H9 (cell line): ENCODE measurements around the gene COQ8B. TPM values are rescaled to one million over a fixed set of nuclear protein-coding genes. Genes with fewer than 3 reads are reported as not detected.

Experiments used
- DNase-seq: peaks from one replicate; pipeline ENCODE4 v3.0.0-alpha.2; 2017
- H2AFZ ChIP-seq: one replicate; pipeline ENCODE4 v1.6.1; 2013; ENCODE audit warnings: mild to moderate bottlenecking, low read length, control low read depth, moderate library complexity
- H2AK5ac ChIP-seq: 2 replicates; pipeline ENCODE4 v1.6.1; 2013; ENCODE audit warnings: low read length, control low read depth, mixed read lengths; ENCODE audit not compliant: insufficient read length
- H2BK120ac ChIP-seq: one replicate; pipeline ENCODE4 v1.6.1; 2013; ENCODE audit warnings: low read depth, mild to moderate bottlenecking, low read length, control low read depth, inconsistent platforms; ENCODE audit not compliant: poor library complexity, severe bottlenecking
- H2BK12ac ChIP-seq: 2 replicates; pipeline ENCODE4 v1.6.1; 2013; ENCODE audit warnings: low read length, control low read depth, mixed read lengths, low read depth; ENCODE audit not compliant: insufficient read length
- H2BK15ac ChIP-seq: 2 replicates; pipeline ENCODE4 v1.6.1; 2013; ENCODE audit warnings: low read depth, low read length, control low read depth
- H2BK20ac ChIP-seq: one replicate; pipeline ENCODE4 v1.6.1; 2013; ENCODE audit warnings: low read depth, mild to moderate bottlenecking, low read length, control low read depth, inconsistent platforms; ENCODE audit not compliant: poor library complexity, severe bottlenecking
- H2BK5ac ChIP-seq: 2 replicates; pipeline ENCODE4 v1.6.1; 2013; ENCODE audit warnings: low read length, control low read depth, mixed read lengths; ENCODE audit not compliant: insufficient read length
- H3K14ac ChIP-seq: 2 replicates; pipeline ENCODE4 v1.6.1; 2013; ENCODE audit warnings: low read length, control low read depth; ENCODE audit not compliant: insufficient read depth
- H3K18ac ChIP-seq: 2 replicates; pipeline ENCODE4 v1.6.1; 2013; ENCODE audit warnings: low read depth, mild to moderate bottlenecking, mixed read lengths, low read length, control low read depth; ENCODE audit not compliant: insufficient read length
- H3K23ac ChIP-seq: 2 replicates; pipeline ENCODE4 v1.6.1; 2013; ENCODE audit warnings: low read length, control low read depth, mixed read lengths, low read depth; ENCODE audit not compliant: insufficient read length
- H3K23me2 ChIP-seq: 2 replicates; pipeline ENCODE4 v1.6.1; 2013; ENCODE audit warnings: low read depth, mild to moderate bottlenecking, mixed read lengths, low read length, control low read depth; ENCODE audit not compliant: insufficient read length, poor library complexity, severe bottlenecking
- H3K27ac ChIP-seq: 2 replicates; pipeline ENCODE4 v1.5.1; 2013; ENCODE audit warnings: low read length, control low read depth, mixed read lengths, low read depth; ENCODE audit not compliant: insufficient read length
- H3K27me3 ChIP-seq: 2 replicates; pipeline ENCODE4 v1.6.1; 2013; ENCODE audit warnings: low read length, control low read depth, inconsistent platforms; ENCODE audit not compliant: insufficient read depth
- H3K4ac ChIP-seq: 2 replicates; pipeline ENCODE4 v1.6.1; 2013; ENCODE audit warnings: low read depth, mild to moderate bottlenecking, control low read depth, inconsistent platforms, low read length, moderate library complexity
- H3K4me1 ChIP-seq: 2 replicates; pipeline ENCODE4 v1.6.1; 2013; ENCODE audit warnings: low read length, control low read depth, inconsistent platforms; ENCODE audit not compliant: insufficient read depth
- H3K4me2 ChIP-seq: 2 replicates; pipeline ENCODE4 v1.6.1; 2013; ENCODE audit warnings: low read length, control low read depth, mixed read lengths; ENCODE audit not compliant: insufficient read length, insufficient read depth
- H3K56ac ChIP-seq: 2 replicates; pipeline ENCODE4 v1.6.1; 2013; ENCODE audit warnings: low read depth, mild to moderate bottlenecking, mixed read lengths, low read length, control low read depth; ENCODE audit not compliant: insufficient read length
- H3K79me1 ChIP-seq: 2 replicates; pipeline ENCODE4 v1.6.1; 2013; ENCODE audit warnings: low read depth, mild to moderate bottlenecking, moderate library complexity, low read length, control low read depth, inconsistent platforms; ENCODE audit not compliant: insufficient read depth, poor library complexity, severe bottlenecking
- H3K79me2 ChIP-seq: 2 replicates; pipeline ENCODE4 v1.6.1; 2013; ENCODE audit warnings: low read length, control low read depth, inconsistent platforms; ENCODE audit not compliant: insufficient read depth
- H3K9ac ChIP-seq: 2 replicates; pipeline ENCODE4 v1.6.1; 2013; ENCODE audit warnings: low read length, control low read depth, mixed read lengths; ENCODE audit not compliant: insufficient read length; ENCODE audit errors: extremely low read depth
- H3K9me3 ChIP-seq: one replicate; pipeline ENCODE4 v1.6.1; 2013; ENCODE audit warnings: low read depth, low read length, inconsistent platforms; ENCODE audit not compliant: control insufficient read depth
- H3T11ph ChIP-seq: one replicate; pipeline ENCODE4 v1.6.1; 2013; ENCODE audit warnings: mild to moderate bottlenecking, low read length, control low read depth, inconsistent platforms
- H4K20me1 ChIP-seq: one replicate; pipeline ENCODE4 v1.6.1; 2013; ENCODE audit not compliant: control insufficient read depth, insufficient read length, insufficient read depth
- H4K5ac ChIP-seq: 2 replicates; pipeline ENCODE4 v1.6.1; 2013; ENCODE audit warnings: low read depth, mild to moderate bottlenecking, mixed read lengths, low read length, control low read depth; ENCODE audit not compliant: insufficient read length
- H4K8ac ChIP-seq: replicated peaks from 2 replicates; pipeline ENCODE4 v1.6.1; 2013; ENCODE audit warnings: low read length, control low read depth, mixed read lengths, low read depth; ENCODE audit not compliant: insufficient read length
- H4K91ac ChIP-seq: 2 replicates; pipeline ENCODE4 v1.6.1; 2013; ENCODE audit warnings: low read depth, mild to moderate bottlenecking, moderate library complexity, mixed read lengths, low read length, control low read depth; ENCODE audit not compliant: insufficient read length
- H3K27ac Mint-ChIP-seq, 3 experiments: 2 replicates in 2 of 3; 3 replicates in 1 of 3; pipeline ENCODE4 v1.8.0; 2020 to 2021; ENCODE audit warnings: mixed read lengths in 3 of 3, mild to moderate bottlenecking in 1 of 3, moderate library complexity in 1 of 3
- H3K27me3 Mint-ChIP-seq: 2 replicates; pipeline ENCODE4 v1.8.0; 2021; ENCODE audit warnings: low read depth, mild to moderate bottlenecking, moderate library complexity, mixed read lengths
- H3K36me3 Mint-ChIP-seq, 3 experiments: 2 replicates in 2 of 3; 3 replicates in 1 of 3; pipeline ENCODE4 v1.8.0; 2020 to 2021; ENCODE audit warnings: low read depth in 3 of 3, mixed read lengths in 3 of 3; ENCODE audit not compliant: insufficient read depth in 1 of 3
- H3K4me1 Mint-ChIP-seq, 2 experiments: 2 replicates each; pipeline ENCODE4 v1.8.0; 2020; ENCODE audit warnings: mixed read lengths in 2 of 2
- H3K4me3 Mint-ChIP-seq, 2 experiments: 2 replicates in 1 of 2; 3 replicates in 1 of 2; pipeline ENCODE4 v1.8.0; 2020 to 2021; ENCODE audit warnings: mild to moderate bottlenecking in 2 of 2, mixed read lengths in 2 of 2, moderate library complexity in 1 of 2
- H3K9me3 Mint-ChIP-seq, 2 experiments: 2 replicates in 1 of 2; 3 replicates in 1 of 2; pipeline ENCODE4 v1.8.0; 2020; ENCODE audit warnings: mild to moderate bottlenecking in 2 of 2, mixed read lengths in 2 of 2, moderate library complexity in 1 of 2
- WGBS: extraction: QIAGEN DNeasy Blood & Tissue Kit; methylation state at CpG from one replicate; pipeline ENCODE4 v1.1.7; 2013; ENCODE audit warnings: missing lambda C conversion rate, low lambda C conversion rate, mixed read lengths; ENCODE audit not compliant: insufficient read length; ENCODE audit errors: extremely low coverage; 5-methylcytosine and 5-hydroxymethylcytosine counted together
- total RNA-seq: library from RNA; stranded (reverse); gene quantifications from 2 replicates; pipeline ENCODE4 v1.2.1, GENCODE V29; 2021
- TF ChIP-seq, protein P1 (sequence below): fragments of 200-600 bp; sonication (generic); conservative IDR thresholded peaks from 3 replicates; pipeline ENCODE4 v1.8.0; 2021; ENCODE audit warnings: antibody characterized with exemption, mild to moderate bottlenecking

The COQ8B gene
- total RNA-seq, 1 experiment from 2014 or later = 40.5 TPM

DNA sequence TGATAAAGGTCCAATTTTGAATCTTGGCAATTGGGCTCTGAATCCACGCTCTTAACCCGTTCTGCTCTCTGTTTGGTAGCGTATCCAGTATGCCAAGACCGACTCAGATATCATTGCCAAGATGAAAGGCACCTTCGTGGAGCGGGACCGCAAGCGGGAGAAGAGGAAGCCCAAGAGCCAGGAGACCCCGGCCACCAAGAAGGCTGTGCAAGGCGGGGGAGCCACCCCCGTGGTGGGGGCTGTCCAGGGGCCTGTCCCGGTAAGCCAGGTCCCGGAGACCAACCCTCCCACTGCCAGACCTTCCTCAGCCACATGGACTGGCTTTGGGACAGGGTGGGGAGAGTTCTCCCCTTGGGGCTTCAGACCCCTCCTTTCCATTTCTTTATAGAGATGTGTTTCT, 42.7 kb upstream of the COQ8B start:
- no peak overlapping the region for H2BK12ac ChIP-seq
- H4K20me1 ChIP-seq = peaks cover 3% of the 10 kb centered on the region
- no peak overlapping the region for H4K5ac ChIP-seq
- Mint-ChIP-seq H3K36me3 (peaks cover 75 to 96% (median 91%) of the 10 kb centered on the region in 3 experiments), H3K4me3 (no peak overlapping the region), H3K4me1 (peaks cover 11 to 12% of the 10 kb centered on the region in 2 experiments), H3K9me3 (no peaks in the 10 kb centered on the region), H3K27ac (no peak overlapping the region; a peak in 1 of 7 replicates), H3K27me3 (no peaks in the 10 kb centered on the region)
- H3K27ac ChIP-seq = no peak overlapping the region
- no CpG with 5 or more reads among the region's 13 CpGs for WGBS
- H4K91ac ChIP-seq = no peak overlapping the region
- H3K9ac ChIP-seq = no peak overlapping the region
- DNase-seq = no peak
- H4K8ac ChIP-seq = no peak overlapping the region
- H3K18ac ChIP-seq = no peak overlapping the region
- no peak overlapping the region for H3K23ac ChIP-seq
- H3K9me3 ChIP-seq = no peaks in the 10 kb centered on the region
- H2BK15ac ChIP-seq = no peak overlapping the region
- H2BK20ac ChIP-seq = no peak overlapping the region
- no peak overlapping the region for H3K56ac ChIP-seq
- no peak overlapping the region for H3T11ph ChIP-seq
- peaks cover 21% of the 10 kb centered on the region; the same call in 1 of the 2 replicates for H3K79me2 ChIP-seq
- TF ChIP-seq, protein P1, sequence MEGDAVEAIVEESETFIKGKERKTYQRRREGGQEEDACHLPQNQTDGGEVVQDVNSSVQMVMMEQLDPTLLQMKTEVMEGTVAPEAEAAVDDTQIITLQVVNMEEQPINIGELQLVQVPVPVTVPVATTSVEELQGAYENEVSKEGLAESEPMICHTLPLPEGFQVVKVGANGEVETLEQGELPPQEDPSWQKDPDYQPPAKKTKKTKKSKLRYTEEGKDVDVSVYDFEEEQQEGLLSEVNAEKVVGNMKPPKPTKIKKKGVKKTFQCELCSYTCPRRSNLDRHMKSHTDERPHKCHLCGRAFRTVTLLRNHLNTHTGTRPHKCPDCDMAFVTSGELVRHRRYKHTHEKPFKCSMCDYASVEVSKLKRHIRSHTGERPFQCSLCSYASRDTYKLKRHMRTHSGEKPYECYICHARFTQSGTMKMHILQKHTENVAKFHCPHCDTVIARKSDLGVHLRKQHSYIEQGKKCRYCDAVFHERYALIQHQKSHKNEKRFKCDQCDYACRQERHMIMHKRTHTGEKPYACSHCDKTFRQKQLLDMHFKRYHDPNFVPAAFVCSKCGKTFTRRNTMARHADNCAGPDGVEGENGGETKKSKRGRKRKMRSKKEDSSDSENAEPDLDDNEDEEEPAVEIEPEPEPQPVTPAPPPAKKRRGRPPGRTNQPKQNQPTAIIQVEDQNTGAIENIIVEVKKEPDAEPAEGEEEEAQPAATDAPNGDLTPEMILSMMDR = no peak
- no peak overlapping the region for H3K4me2 ChIP-seq
- H2AFZ ChIP-seq = no peak overlapping the region
- H3K23me2 ChIP-seq = no peaks in the 10 kb centered on the region
- H3K4ac ChIP-seq = no peak overlapping the region
- H3K27me3 ChIP-seq = no peaks in the 10 kb centered on the region; the same call in 1 of the 2 replicates
- H3K14ac ChIP-seq = no peak overlapping the region
- peaks cover 17% of the 10 kb centered on the region for H3K79me1 ChIP-seq
- no peak overlapping the region for H2BK5ac ChIP-seq
- H2BK120ac ChIP-seq = no peak overlapping the region
- no peaks in the 10 kb centered on the region for H3K4me1 ChIP-seq
- H2AK5ac ChIP-seq = no peak overlapping the region
